ENCODE measurements around the gene DSCAM. TPM values are rescaled to one million over a fixed set of nuclear protein-coding genes. Genes with fewer than 3 reads are reported as not detected.

DSCAM gene
- total and polyA plus RNA-seq, 12 donors: under 0.01 to 0.11 (median 0.07) TPM; not detected in 5

DNA sequence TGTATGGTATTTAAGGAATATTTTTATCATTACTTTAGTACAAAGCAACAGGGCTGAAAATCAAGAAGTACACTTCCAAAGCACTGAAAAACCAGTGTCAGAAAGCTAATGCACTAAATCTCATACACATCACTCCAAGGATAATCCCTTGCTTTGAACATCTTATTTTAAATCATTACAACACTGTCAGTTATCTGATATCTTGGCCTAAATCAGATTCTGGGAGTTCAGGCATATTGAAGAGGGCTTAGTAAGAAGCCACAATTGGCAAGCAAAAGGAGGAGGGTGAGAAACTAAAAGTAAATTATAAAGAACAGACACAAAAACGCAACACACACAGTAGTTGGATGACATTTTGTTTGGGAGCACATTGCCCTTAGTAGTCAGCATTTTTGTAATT is 531.3 kb downstream of the DSCAM start:
- H3K27ac ChIP-seq: no peak overlapping the region
- no peak overlapping the region for H3K4me3 ChIP-seq
- no peaks in the 10 kb centered on the region for H3K4me1 ChIP-seq (replicated peaks in 1 of 2)
- no peaks in the 10 kb centered on the region for H3K27me3 ChIP-seq
- no peak for TF ChIP-seq POLR2A (IDR thresholded peaks at IDR 0.05)
- TF ChIP-seq, protein P1, sequence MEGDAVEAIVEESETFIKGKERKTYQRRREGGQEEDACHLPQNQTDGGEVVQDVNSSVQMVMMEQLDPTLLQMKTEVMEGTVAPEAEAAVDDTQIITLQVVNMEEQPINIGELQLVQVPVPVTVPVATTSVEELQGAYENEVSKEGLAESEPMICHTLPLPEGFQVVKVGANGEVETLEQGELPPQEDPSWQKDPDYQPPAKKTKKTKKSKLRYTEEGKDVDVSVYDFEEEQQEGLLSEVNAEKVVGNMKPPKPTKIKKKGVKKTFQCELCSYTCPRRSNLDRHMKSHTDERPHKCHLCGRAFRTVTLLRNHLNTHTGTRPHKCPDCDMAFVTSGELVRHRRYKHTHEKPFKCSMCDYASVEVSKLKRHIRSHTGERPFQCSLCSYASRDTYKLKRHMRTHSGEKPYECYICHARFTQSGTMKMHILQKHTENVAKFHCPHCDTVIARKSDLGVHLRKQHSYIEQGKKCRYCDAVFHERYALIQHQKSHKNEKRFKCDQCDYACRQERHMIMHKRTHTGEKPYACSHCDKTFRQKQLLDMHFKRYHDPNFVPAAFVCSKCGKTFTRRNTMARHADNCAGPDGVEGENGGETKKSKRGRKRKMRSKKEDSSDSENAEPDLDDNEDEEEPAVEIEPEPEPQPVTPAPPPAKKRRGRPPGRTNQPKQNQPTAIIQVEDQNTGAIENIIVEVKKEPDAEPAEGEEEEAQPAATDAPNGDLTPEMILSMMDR (IDR thresholded peaks at IDR 0.05): no peak
- no peaks in the 10 kb centered on the region for H3K9me3 ChIP-seq (replicated peaks in 1 of 3)
- DNase-seq: no peak
- H3K36me3 ChIP-seq (replicated peaks in 1 of 2): no peaks in the 10 kb centered on the region
- intact Hi-C loops (cut with DNase I): no loop called here
- 50 to 69% (median 58%) methylated on average over 1 of the region's 1 CpG for WGBS, 4 donors

GRCh38 chr21:40313260-40313659 is 533.7 kb downstream of the DSCAM start:
- Histone ChIP-seq H3K27me3 (no peaks in the 10 kb centered on the region), H3K9me3 (replicated peaks in 1 of 3) (no peaks in the 10 kb centered on the region), H3K4me3 (no peak overlapping the region), H3K4me1 (replicated peaks in 1 of 2) (no peaks in the 10 kb centered on the region), H3K36me3 (replicated peaks in 1 of 2) (no peaks in the 10 kb centered on the region), H3K27ac (no peak overlapping the region)
- intact Hi-C loops (cut with DNase I): no loop called here
- DNase-seq: no peak
- TF ChIP-seq, protein P1 (IDR thresholded peaks at IDR 0.05): no peak
- TF ChIP-seq POLR2A (IDR thresholded peaks at IDR 0.05): no peak
- WGBS, 4 donors: 64 to 80% (median 76%) methylated on average over 4 of the region's 4 CpGs

- Histone ChIP-seq H3K4me1 (replicated peaks in 1 of 2) (no peaks in the 10 kb centered on the region), H3K9me3 (replicated peaks in 1 of 3) (no peaks in the 10 kb centered on the region), H3K27me3 (no peaks in the 10 kb centered on the region), H3K27ac (no peak overlapping the region), H3K36me3 (replicated peaks in 1 of 2) (no peaks in the 10 kb centered on the region), H3K4me3 (no peak overlapping the region)
- WGBS, 4 donors: 61 to 71% (median 68%) methylated on average over 3 of the region's 3 CpGs
- TF ChIP-seq, protein P1 (IDR thresholded peaks at IDR 0.05): no peak
- no peak for TF ChIP-seq POLR2A (IDR thresholded peaks at IDR 0.05)
- DNase-seq: no peak
- intact Hi-C loops (cut with DNase I): no loop called here
Measured at GRCh38 chr21:40300300-40300699, 546.7 kb downstream of the DSCAM start.

DNA sequence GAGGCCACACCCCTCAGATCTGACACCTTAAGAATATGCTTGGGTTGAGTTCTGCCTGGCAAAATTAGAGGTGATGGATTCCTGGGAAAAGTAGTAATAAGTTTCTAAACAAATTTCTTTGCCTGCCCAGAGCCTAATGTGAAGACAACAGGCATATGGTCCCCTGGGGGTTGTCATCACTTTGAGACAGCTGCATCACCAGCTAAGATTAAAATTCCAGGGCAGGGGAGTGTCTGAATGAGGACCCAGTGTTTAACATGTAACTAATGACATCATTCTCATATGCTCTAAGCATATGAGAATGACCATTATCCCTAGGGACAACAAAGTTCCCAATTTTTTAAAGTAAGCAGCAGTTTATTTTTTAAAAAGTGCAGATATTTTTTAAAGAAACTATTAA is 547.5 kb downstream of the DSCAM start:
- H3K4me3 ChIP-seq: no peak overlapping the region
- no peak for TF ChIP-seq POLR2A (IDR thresholded peaks at IDR 0.05)
- TF ChIP-seq, protein P1 (IDR thresholded peaks at IDR 0.05): no peak
- no peaks in the 10 kb centered on the region for H3K36me3 ChIP-seq (replicated peaks in 1 of 2)
- no peaks in the 10 kb centered on the region for H3K9me3 ChIP-seq (replicated peaks in 1 of 3)
- DNase-seq: no peak
- H3K4me1 ChIP-seq (replicated peaks in 1 of 2): no peaks in the 10 kb centered on the region
- intact Hi-C loops (cut with DNase I): no loop called here
- no peak overlapping the region for H3K27ac ChIP-seq
- no peaks in the 10 kb centered on the region for H3K27me3 ChIP-seq
